H9 (cell line): ENCODE results near the gene TCFL5. TPM values are rescaled to one million over a fixed set of nuclear protein-coding genes. Genes with fewer than 3 reads are reported as not detected.

Experiments used
- DNase-seq: peaks from one replicate; pipeline ENCODE4 v3.0.0-alpha.2; 2017
- H2AFZ ChIP-seq: one replicate; pipeline ENCODE4 v1.6.1; 2013; ENCODE audit warnings: mild to moderate bottlenecking, low read length, control low read depth, moderate library complexity
- H2AK5ac ChIP-seq: 2 replicates; pipeline ENCODE4 v1.6.1; 2013; ENCODE audit warnings: low read length, control low read depth, mixed read lengths; ENCODE audit not compliant: insufficient read length
- H2BK120ac ChIP-seq: one replicate; pipeline ENCODE4 v1.6.1; 2013; ENCODE audit warnings: low read depth, mild to moderate bottlenecking, low read length, control low read depth, inconsistent platforms; ENCODE audit not compliant: poor library complexity, severe bottlenecking
- H2BK12ac ChIP-seq: 2 replicates; pipeline ENCODE4 v1.6.1; 2013; ENCODE audit warnings: low read length, control low read depth, mixed read lengths, low read depth; ENCODE audit not compliant: insufficient read length
- H2BK15ac ChIP-seq: 2 replicates; pipeline ENCODE4 v1.6.1; 2013; ENCODE audit warnings: low read depth, low read length, control low read depth
- H2BK20ac ChIP-seq: one replicate; pipeline ENCODE4 v1.6.1; 2013; ENCODE audit warnings: low read depth, mild to moderate bottlenecking, low read length, control low read depth, inconsistent platforms; ENCODE audit not compliant: poor library complexity, severe bottlenecking
- H2BK5ac ChIP-seq: 2 replicates; pipeline ENCODE4 v1.6.1; 2013; ENCODE audit warnings: low read length, control low read depth, mixed read lengths; ENCODE audit not compliant: insufficient read length
- H3K14ac ChIP-seq: 2 replicates; pipeline ENCODE4 v1.6.1; 2013; ENCODE audit warnings: low read length, control low read depth; ENCODE audit not compliant: insufficient read depth
- H3K18ac ChIP-seq: 2 replicates; pipeline ENCODE4 v1.6.1; 2013; ENCODE audit warnings: low read depth, mild to moderate bottlenecking, mixed read lengths, low read length, control low read depth; ENCODE audit not compliant: insufficient read length
- H3K23ac ChIP-seq: 2 replicates; pipeline ENCODE4 v1.6.1; 2013; ENCODE audit warnings: low read length, control low read depth, mixed read lengths, low read depth; ENCODE audit not compliant: insufficient read length
- H3K23me2 ChIP-seq: 2 replicates; pipeline ENCODE4 v1.6.1; 2013; ENCODE audit warnings: low read depth, mild to moderate bottlenecking, mixed read lengths, low read length, control low read depth; ENCODE audit not compliant: insufficient read length, poor library complexity, severe bottlenecking
- H3K27ac ChIP-seq: 2 replicates; pipeline ENCODE4 v1.5.1; 2013; ENCODE audit warnings: low read length, control low read depth, mixed read lengths, low read depth; ENCODE audit not compliant: insufficient read length
- H3K27me3 ChIP-seq: 2 replicates; pipeline ENCODE4 v1.6.1; 2013; ENCODE audit warnings: low read length, control low read depth, inconsistent platforms; ENCODE audit not compliant: insufficient read depth
- H3K4ac ChIP-seq: 2 replicates; pipeline ENCODE4 v1.6.1; 2013; ENCODE audit warnings: low read depth, mild to moderate bottlenecking, control low read depth, inconsistent platforms, low read length, moderate library complexity
- H3K4me1 ChIP-seq: 2 replicates; pipeline ENCODE4 v1.6.1; 2013; ENCODE audit warnings: low read length, control low read depth, inconsistent platforms; ENCODE audit not compliant: insufficient read depth
- H3K4me2 ChIP-seq: 2 replicates; pipeline ENCODE4 v1.6.1; 2013; ENCODE audit warnings: low read length, control low read depth, mixed read lengths; ENCODE audit not compliant: insufficient read length, insufficient read depth
- H3K56ac ChIP-seq: 2 replicates; pipeline ENCODE4 v1.6.1; 2013; ENCODE audit warnings: low read depth, mild to moderate bottlenecking, mixed read lengths, low read length, control low read depth; ENCODE audit not compliant: insufficient read length
- H3K79me1 ChIP-seq: 2 replicates; pipeline ENCODE4 v1.6.1; 2013; ENCODE audit warnings: low read depth, mild to moderate bottlenecking, moderate library complexity, low read length, control low read depth, inconsistent platforms; ENCODE audit not compliant: insufficient read depth, poor library complexity, severe bottlenecking
- H3K79me2 ChIP-seq: 2 replicates; pipeline ENCODE4 v1.6.1; 2013; ENCODE audit warnings: low read length, control low read depth, inconsistent platforms; ENCODE audit not compliant: insufficient read depth
- H3K9ac ChIP-seq: 2 replicates; pipeline ENCODE4 v1.6.1; 2013; ENCODE audit warnings: low read length, control low read depth, mixed read lengths; ENCODE audit not compliant: insufficient read length; ENCODE audit errors: extremely low read depth
- H3K9me3 ChIP-seq: one replicate; pipeline ENCODE4 v1.6.1; 2013; ENCODE audit warnings: low read depth, low read length, inconsistent platforms; ENCODE audit not compliant: control insufficient read depth
- H3T11ph ChIP-seq: one replicate; pipeline ENCODE4 v1.6.1; 2013; ENCODE audit warnings: mild to moderate bottlenecking, low read length, control low read depth, inconsistent platforms
- H4K20me1 ChIP-seq: one replicate; pipeline ENCODE4 v1.6.1; 2013; ENCODE audit not compliant: control insufficient read depth, insufficient read length, insufficient read depth
- H4K5ac ChIP-seq: 2 replicates; pipeline ENCODE4 v1.6.1; 2013; ENCODE audit warnings: low read depth, mild to moderate bottlenecking, mixed read lengths, low read length, control low read depth; ENCODE audit not compliant: insufficient read length
- H4K8ac ChIP-seq: replicated peaks from 2 replicates; pipeline ENCODE4 v1.6.1; 2013; ENCODE audit warnings: low read length, control low read depth, mixed read lengths, low read depth; ENCODE audit not compliant: insufficient read length
- H4K91ac ChIP-seq: 2 replicates; pipeline ENCODE4 v1.6.1; 2013; ENCODE audit warnings: low read depth, mild to moderate bottlenecking, moderate library complexity, mixed read lengths, low read length, control low read depth; ENCODE audit not compliant: insufficient read length
- H3K27ac Mint-ChIP-seq, 3 experiments: 2 replicates in 2 of 3; 3 replicates in 1 of 3; pipeline ENCODE4 v1.8.0; 2020 to 2021; ENCODE audit warnings: mixed read lengths in 3 of 3, mild to moderate bottlenecking in 1 of 3, moderate library complexity in 1 of 3
- H3K27me3 Mint-ChIP-seq: 2 replicates; pipeline ENCODE4 v1.8.0; 2021; ENCODE audit warnings: low read depth, mild to moderate bottlenecking, moderate library complexity, mixed read lengths
- H3K36me3 Mint-ChIP-seq, 3 experiments: 2 replicates in 2 of 3; 3 replicates in 1 of 3; pipeline ENCODE4 v1.8.0; 2020 to 2021; ENCODE audit warnings: low read depth in 3 of 3, mixed read lengths in 3 of 3; ENCODE audit not compliant: insufficient read depth in 1 of 3
- H3K4me1 Mint-ChIP-seq, 2 experiments: 2 replicates each; pipeline ENCODE4 v1.8.0; 2020; ENCODE audit warnings: mixed read lengths in 2 of 2
- H3K4me3 Mint-ChIP-seq, 2 experiments: 2 replicates in 1 of 2; 3 replicates in 1 of 2; pipeline ENCODE4 v1.8.0; 2020 to 2021; ENCODE audit warnings: mild to moderate bottlenecking in 2 of 2, mixed read lengths in 2 of 2, moderate library complexity in 1 of 2
- H3K9me3 Mint-ChIP-seq, 2 experiments: 2 replicates in 1 of 2; 3 replicates in 1 of 2; pipeline ENCODE4 v1.8.0; 2020; ENCODE audit warnings: mild to moderate bottlenecking in 2 of 2, mixed read lengths in 2 of 2, moderate library complexity in 1 of 2
- CTCF ChIP-seq: fragments of 200-600 bp; sonication (generic); conservative IDR thresholded peaks from 3 replicates; pipeline ENCODE4 v1.8.0; 2021; ENCODE audit warnings: antibody characterized with exemption, mild to moderate bottlenecking
- WGBS: extraction: QIAGEN DNeasy Blood & Tissue Kit; methylation state at CpG from one replicate; pipeline ENCODE4 v1.1.7; 2013; ENCODE audit warnings: missing lambda C conversion rate, low lambda C conversion rate, mixed read lengths; ENCODE audit not compliant: insufficient read length; ENCODE audit errors: extremely low coverage; 5-methylcytosine and 5-hydroxymethylcytosine counted together
- total RNA-seq: library from RNA; stranded (reverse); gene quantifications from 2 replicates; pipeline ENCODE4 v1.2.1, GENCODE V29; 2021

Gene TCFL5
- total RNA-seq, 1 experiment from 2014 or later: 16.4 TPM

GRCh38 chr20:62824476-62825332 lies 36.9 kb downstream of the TCFL5 start:
- Histone ChIP-seq H2BK5ac (no peak overlapping the region), H2BK120ac (no peak overlapping the region), H2AFZ (no peak overlapping the region), H3K4me1 (no peaks in the 10 kb centered on the region; the same call in 1 of the 2 replicates), H3K4ac (no peak overlapping the region), H2BK20ac (no peak overlapping the region), H3K14ac (no peak overlapping the region), H3K9ac (no peak overlapping the region), H3K23ac (no peak overlapping the region), H4K20me1 (no peaks in the 10 kb centered on the region), H3K18ac (no peak overlapping the region), H3K79me2 (no peaks in the 10 kb centered on the region), H4K5ac (no peak overlapping the region), H3K27me3 (no peaks in the 10 kb centered on the region), H3K56ac (no peak overlapping the region), H3K4me2 (no peak overlapping the region), H4K91ac (no peak overlapping the region), H3K23me2 (no peaks in the 10 kb centered on the region), H3T11ph (no peak overlapping the region), H2BK15ac (no peak overlapping the region), H4K8ac (no peak overlapping the region), H3K9me3 (no peaks in the 10 kb centered on the region), H3K27ac (no peak overlapping the region), H3K79me1 (no peaks in the 10 kb centered on the region), H2AK5ac (no peak overlapping the region), H2BK12ac (no peak overlapping the region)
- no peak overlapping the region for H3K4me3 Mint-ChIP-seq
- no CpG with 5 or more reads among the region's 36 CpGs for WGBS
- no peaks in the 10 kb centered on the region for H3K9me3 Mint-ChIP-seq
- peaks cover 0 to 8% (median 0%) of the 10 kb centered on the region in 3 experiments; a peak in 2 of 7 replicates for H3K36me3 Mint-ChIP-seq
- no peaks in the 10 kb centered on the region for H3K27me3 Mint-ChIP-seq
- TF ChIP-seq CTCF: no peak
- DNase-seq: peak; percentile 75
- H3K4me1 Mint-ChIP-seq: peaks cover 10 to 11% of the 10 kb centered on the region in 2 experiments
- no peak overlapping the region for H3K27ac Mint-ChIP-seq
